Activated gamma-delta T cell treated with anti-CD3 and anti-CD28 coated beads, Interleukin-2, amount 50 U/mL, for 16 hours (primary cell): Measurements from ENCODE around the gene ST8SIA5.

Experiments
- DNase-seq: peaks from one replicate; pipeline ENCODE4 v3.0.0-alpha.2; 2020; ENCODE audit warnings: low read depth

Gene ST8SIA5

GRCh38 chr18:46625069-46625468, 131.8 kb downstream of the ST8SIA5 start:
- no peak for DNase-seq

GRCh38 chr18:46624127-46624526, 132.7 kb downstream of the ST8SIA5 start:
- no peak for DNase-seq

GRCh38 chr18:46623541-46623940, 133.3 kb downstream of the ST8SIA5 start:
- DNase-seq: no peak

- no peak for DNase-seq
These were observed 133.9 kb downstream of the ST8SIA5 start for GRCh38 chr18:46622999-46623398.

- DNase-seq: no peak
These were observed 134.4 kb downstream of the ST8SIA5 start for GRCh38 chr18:46622451-46622850.

GRCh38 chr18:46621871-46622270, 135.0 kb downstream of the ST8SIA5 start:
- DNase-seq: no peak

GRCh38 chr18:46621111-46621766, 135.6 kb downstream of the ST8SIA5 start:
- DNase-seq: no peak

GRCh38 chr18:46619559-46619958, 137.3 kb downstream of the ST8SIA5 start:
- DNase-seq: no peak
